Measurements from ENCODE around the gene TMEM106B. TPM values are rescaled to one million over a fixed set of nuclear protein-coding genes. Genes with fewer than 3 reads are reported as not detected.

TMEM106B gene
- total and polyA plus RNA-seq, 7 experiments from 2014 or later = 22.8 to 69.2 (median 40.1) TPM

GRCh38 chr7:12290761-12291160 is 79.7 kb downstream of the TMEM106B start:
- no peak for DNase-seq
- peaks cover 0 to 13% (median 3%) of the 10 kb centered on the region in 5 donors for H3K36me3 Mint-ChIP-seq
- H3K27me3 Mint-ChIP-seq = peaks cover 0 to 7% (median 0%) of the 10 kb centered on the region in 5 donors
- no peak overlapping the region for H3K4me3 Mint-ChIP-seq
- H3K4me3 ChIP-seq (ENCODE audit: low read length) = no peak overlapping the region
- ChIA-PET POLR2A (no interaction called here), CTCF (interaction anchor here (0.6 kb wide), 1 partner anchor 95 kb away, joined by 3 read pairs; no protein-coding TSS in a partner anchor)
- no peaks in the 10 kb centered on the region for H3K4me1 ChIP-seq (ENCODE audit: control insufficient read depth in 2 of 2, insufficient read depth in 2 of 2, low read length in 2 of 2)
- H3K9me3 Mint-ChIP-seq = peaks cover 0 to 33% (median 5%) of the 10 kb centered on the region in 11 donors
- intact Hi-C loops (cut with micrococcal nuclease) = no loop called here
- H3K27ac ChIP-seq (ENCODE audit: low read depth, low read length) = no peak overlapping the region
- no peaks in the 10 kb centered on the region for H3K27me3 ChIP-seq (ENCODE audit: control insufficient read depth in 2 of 2, insufficient read depth in 2 of 2, low read length in 2 of 2)
- peaks cover 0 to 10% (median 0%) of the 10 kb centered on the region in 3 experiments for H3K9me3 ChIP-seq (ENCODE audit: control insufficient read depth in 2 of 3, low read length in 3 of 3)
- peaks cover 0 to 10% (median 0%) of the 10 kb centered on the region in 7 donors for H3K4me1 Mint-ChIP-seq
- ATAC-seq = no peak
- no peak overlapping the region for H3K27ac Mint-ChIP-seq
- H3K36me3 ChIP-seq (ENCODE audit: control insufficient read depth in 2 of 3, insufficient read depth in 3 of 3, low read length in 3 of 3) = no peaks in the 10 kb centered on the region

GRCh38 chr7:12291870-12292269 is 80.8 kb downstream of the TMEM106B start:
- Histone ChIP-seq H3K4me1 (ENCODE audit: control insufficient read depth in 2 of 2, insufficient read depth in 2 of 2, low read length in 2 of 2) (no peaks in the 10 kb centered on the region), H3K9me3 (ENCODE audit: control insufficient read depth in 2 of 3, low read length in 3 of 3) (peaks cover 0 to 10% (median 0%) of the 10 kb centered on the region in 3 experiments), H3K4me3 (ENCODE audit: low read length) (no peak overlapping the region), H3K27ac (ENCODE audit: low read depth, low read length) (no peak overlapping the region), H3K27me3 (ENCODE audit: control insufficient read depth in 2 of 2, insufficient read depth in 2 of 2, low read length in 2 of 2) (no peaks in the 10 kb centered on the region), H3K36me3 (ENCODE audit: control insufficient read depth in 2 of 3, insufficient read depth in 3 of 3, low read length in 3 of 3) (no peaks in the 10 kb centered on the region)
- Mint-ChIP-seq H3K4me1 (peaks cover 0 to 10% (median 0%) of the 10 kb centered on the region in 7 donors), H3K27ac (no peak overlapping the region), H3K9me3 (peaks cover 0 to 33% (median 5%) of the 10 kb centered on the region in 11 donors), H3K4me3 (no peak overlapping the region), H3K27me3 (peaks cover 0 to 7% (median 0%) of the 10 kb centered on the region in 5 donors), H3K36me3 (peaks cover 0 to 13% (median 3%) of the 10 kb centered on the region in 5 donors)
- POLR2A ChIA-PET = no interaction called here
- ATAC-seq (peak; percentile 37), DNase-seq (no peak)
- CTCF ChIA-PET = interaction anchor here (0.6 to 2.4 kb wide), 3 partner anchors 10 to 30 kb away, joined by 3 to 6 read pairs (median 4); no protein-coding TSS in a partner anchor
- intact Hi-C loops (cut with micrococcal nuclease) = loop anchor here (1.0 kb wide), 3 partner anchors 81 to 225 kb away; partner anchors contain the start of gene TMEM106B (in 1 of the 2)

Other genes starting within 250 kb of the TMEM106B start
- gene VWDE, start 192.6 kb downstream of the TMEM106B start, total RNA-seq = 1 to 10 TPM; 1.3 to 4.9 (median 3.9) TPM
- under 1 TPM; 0.13 to 0.76 TPM for gene VWDE, start 192.6 kb downstream of the TMEM106B start, polyA plus RNA-seq

Data from naive thymus-derived CD4-positive, alpha-beta T cell (primary cell).